Nephron (organoid): ENCODE results near the gene HCFC1R1.
A peak's percentile ranks its signal among the peaks of the same experiment; 100 is the strongest.

ENCODE experiments used
- H3K27ac Mint-ChIP-seq, 3 experiments: 2 replicates each; pipeline ENCODE4 v1.8.0; 2020; ENCODE audit warnings: mixed read lengths in 3 of 3, mild to moderate bottlenecking in 2 of 3, moderate library complexity in 1 of 3
- H3K27me3 Mint-ChIP-seq: 2 replicates; pipeline ENCODE4 v1.8.0; 2021; ENCODE audit warnings: low read depth, mild to moderate bottlenecking, moderate library complexity, mixed read lengths
- H3K36me3 Mint-ChIP-seq: 2 replicates; pipeline ENCODE4 v1.8.0; 2020; ENCODE audit warnings: low read depth, mixed read lengths
- H3K4me1 Mint-ChIP-seq: 2 replicates; pipeline ENCODE4 v1.8.0; 2020; ENCODE audit warnings: mixed read lengths
- H3K4me3 Mint-ChIP-seq, 3 experiments: 2 replicates each; pipeline ENCODE4 v1.8.0; 2020; ENCODE audit warnings: mild to moderate bottlenecking in 3 of 3, mixed read lengths in 3 of 3, moderate library complexity in 2 of 3
- H3K9me3 Mint-ChIP-seq: 2 replicates; pipeline ENCODE4 v1.8.0; 2020; ENCODE audit warnings: mixed read lengths
- TF ChIP-seq, protein P1 (sequence below), 3 experiments: fragments of 200-600 bp; sonication (generic); IDR thresholded peaks; one replicate each; pipeline ENCODE4 v1.5.0; 2021; ENCODE audit warnings: antibody characterized with exemption in 3 of 3; ENCODE audit not compliant: unreplicated experiment in 3 of 3

Gene HCFC1R1

DNA sequence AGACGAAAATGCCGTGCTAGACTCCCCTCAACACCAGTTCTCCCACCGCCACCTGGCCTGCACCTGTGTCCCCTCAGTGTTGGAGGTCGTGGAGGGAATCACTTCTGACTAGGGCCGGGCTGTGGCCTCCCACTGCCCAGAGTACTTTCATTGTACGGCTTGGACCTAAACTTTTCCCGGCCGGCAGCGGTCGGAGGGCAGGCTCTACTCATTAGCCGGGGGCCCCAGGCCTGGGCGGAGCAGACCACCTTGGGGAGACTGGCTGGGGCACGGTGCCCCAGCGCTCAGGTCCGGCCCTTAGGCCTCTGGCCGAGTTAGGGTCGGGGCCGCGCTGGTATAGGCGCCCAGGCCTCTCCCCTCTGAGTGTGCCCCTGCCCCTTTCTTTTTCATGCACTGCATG is 6.4 kb downstream of the HCFC1R1 start:
- no peaks in the 10 kb centered on the region for H3K36me3 Mint-ChIP-seq
- peaks cover 17% of the 10 kb centered on the region for H3K4me1 Mint-ChIP-seq
- peak overlapping the region in 1 of 3 experiments; percentile 78 for H3K27ac Mint-ChIP-seq
- H3K4me3 Mint-ChIP-seq: peak overlapping the region; percentile 61 to 73 (median 70)
- TF ChIP-seq, protein P1, sequence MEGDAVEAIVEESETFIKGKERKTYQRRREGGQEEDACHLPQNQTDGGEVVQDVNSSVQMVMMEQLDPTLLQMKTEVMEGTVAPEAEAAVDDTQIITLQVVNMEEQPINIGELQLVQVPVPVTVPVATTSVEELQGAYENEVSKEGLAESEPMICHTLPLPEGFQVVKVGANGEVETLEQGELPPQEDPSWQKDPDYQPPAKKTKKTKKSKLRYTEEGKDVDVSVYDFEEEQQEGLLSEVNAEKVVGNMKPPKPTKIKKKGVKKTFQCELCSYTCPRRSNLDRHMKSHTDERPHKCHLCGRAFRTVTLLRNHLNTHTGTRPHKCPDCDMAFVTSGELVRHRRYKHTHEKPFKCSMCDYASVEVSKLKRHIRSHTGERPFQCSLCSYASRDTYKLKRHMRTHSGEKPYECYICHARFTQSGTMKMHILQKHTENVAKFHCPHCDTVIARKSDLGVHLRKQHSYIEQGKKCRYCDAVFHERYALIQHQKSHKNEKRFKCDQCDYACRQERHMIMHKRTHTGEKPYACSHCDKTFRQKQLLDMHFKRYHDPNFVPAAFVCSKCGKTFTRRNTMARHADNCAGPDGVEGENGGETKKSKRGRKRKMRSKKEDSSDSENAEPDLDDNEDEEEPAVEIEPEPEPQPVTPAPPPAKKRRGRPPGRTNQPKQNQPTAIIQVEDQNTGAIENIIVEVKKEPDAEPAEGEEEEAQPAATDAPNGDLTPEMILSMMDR (IDR thresholded peaks at IDR 0.05; ENCODE audit: unreplicated experiment in 3 of 3): no peak
- peaks cover 67% of the 10 kb centered on the region for H3K27me3 Mint-ChIP-seq
- no peaks in the 10 kb centered on the region for H3K9me3 Mint-ChIP-seq

GRCh38 chr16:3015865-3016521 is 7.7 kb downstream of the HCFC1R1 start:
- peak overlapping the region; percentile 58 to 77 (median 63) for H3K4me3 Mint-ChIP-seq
- H3K27me3 Mint-ChIP-seq: peaks cover 72% of the 10 kb centered on the region
- H3K27ac Mint-ChIP-seq: peak overlapping the region in 1 of 3 experiments; percentile 65
- no peaks in the 10 kb centered on the region for H3K9me3 Mint-ChIP-seq
- no peaks in the 10 kb centered on the region for H3K36me3 Mint-ChIP-seq
- TF ChIP-seq, protein P1 (IDR thresholded peaks at IDR 0.05; ENCODE audit: unreplicated experiment in 3 of 3): no peak
- H3K4me1 Mint-ChIP-seq: peaks cover 4% of the 10 kb centered on the region

DNA sequence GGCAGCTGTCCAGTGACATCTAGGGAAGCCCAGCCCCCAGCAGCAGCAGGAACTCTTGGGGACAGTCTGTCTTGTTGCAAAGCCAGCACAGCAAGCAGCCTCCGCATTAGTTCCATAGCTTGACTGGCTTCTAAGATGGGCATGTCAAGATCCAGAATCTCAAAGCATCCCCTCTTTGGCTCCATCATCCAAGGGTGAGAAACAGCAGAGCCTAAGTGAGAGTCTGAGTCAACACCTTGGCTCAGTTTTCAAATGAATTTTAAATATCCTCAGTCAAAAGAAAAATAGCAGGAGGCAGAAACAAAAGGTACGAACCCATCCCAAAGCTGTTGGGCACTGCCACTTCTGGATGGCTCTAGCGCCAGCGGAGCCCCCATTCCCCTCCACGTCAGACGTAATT is 8.8 kb downstream of the HCFC1R1 start:
- Mint-ChIP-seq H3K36me3 (no peaks in the 10 kb centered on the region), H3K4me3 (peak overlapping the region in 2 of 3 experiments; percentile 18 to 41), H3K4me1 (peaks cover 2% of the 10 kb centered on the region), H3K27me3 (peaks cover 78% of the 10 kb centered on the region), H3K9me3 (no peaks in the 10 kb centered on the region), H3K27ac (no peak overlapping the region)
- TF ChIP-seq, protein P1 (IDR thresholded peaks at IDR 0.05; ENCODE audit: unreplicated experiment in 3 of 3): no peak

DNA sequence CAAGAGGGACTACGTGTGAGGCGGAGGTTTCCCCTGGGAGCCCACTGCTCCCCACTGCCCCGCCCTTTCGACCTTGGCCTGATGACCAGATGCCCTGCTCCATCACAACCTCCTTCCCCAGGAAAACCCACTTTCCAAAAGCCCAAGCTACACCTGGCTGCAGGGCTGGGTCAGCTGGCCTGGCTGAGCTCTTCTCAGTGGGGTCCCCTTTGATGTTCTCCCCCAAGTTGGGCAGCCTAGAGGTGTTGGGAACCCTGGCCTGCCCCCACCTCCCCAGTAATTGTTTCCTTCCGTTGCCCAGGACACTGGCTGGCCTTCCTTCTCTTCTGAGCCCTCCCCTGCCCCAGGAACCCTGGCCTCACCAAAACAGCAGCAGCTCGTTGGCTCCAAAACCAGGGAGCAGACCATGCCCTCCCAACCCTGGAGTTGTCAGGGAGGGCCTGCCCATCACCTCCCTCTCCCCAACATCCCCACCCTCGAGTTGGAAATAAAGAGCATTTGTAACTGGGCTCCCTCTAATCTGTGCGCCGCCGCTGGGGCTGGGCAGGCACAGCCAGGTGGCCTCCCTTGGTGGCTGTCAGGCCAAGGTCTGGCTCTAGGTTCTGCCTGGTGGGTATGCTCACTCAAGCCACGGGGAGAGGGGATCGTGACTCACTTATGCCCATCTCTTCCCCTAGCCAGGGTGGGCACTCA is 9.6 kb downstream of the HCFC1R1 start:
- no peaks in the 10 kb centered on the region for H3K36me3 Mint-ChIP-seq
- no peaks in the 10 kb centered on the region for H3K4me1 Mint-ChIP-seq
- TF ChIP-seq, protein P1 (IDR thresholded peaks at IDR 0.05; ENCODE audit: unreplicated experiment in 3 of 3): no peak
- H3K27me3 Mint-ChIP-seq: peaks cover 83% of the 10 kb centered on the region
- no peak overlapping the region for H3K27ac Mint-ChIP-seq
- H3K4me3 Mint-ChIP-seq: no peak overlapping the region
- H3K9me3 Mint-ChIP-seq: no peaks in the 10 kb centered on the region

DNA sequence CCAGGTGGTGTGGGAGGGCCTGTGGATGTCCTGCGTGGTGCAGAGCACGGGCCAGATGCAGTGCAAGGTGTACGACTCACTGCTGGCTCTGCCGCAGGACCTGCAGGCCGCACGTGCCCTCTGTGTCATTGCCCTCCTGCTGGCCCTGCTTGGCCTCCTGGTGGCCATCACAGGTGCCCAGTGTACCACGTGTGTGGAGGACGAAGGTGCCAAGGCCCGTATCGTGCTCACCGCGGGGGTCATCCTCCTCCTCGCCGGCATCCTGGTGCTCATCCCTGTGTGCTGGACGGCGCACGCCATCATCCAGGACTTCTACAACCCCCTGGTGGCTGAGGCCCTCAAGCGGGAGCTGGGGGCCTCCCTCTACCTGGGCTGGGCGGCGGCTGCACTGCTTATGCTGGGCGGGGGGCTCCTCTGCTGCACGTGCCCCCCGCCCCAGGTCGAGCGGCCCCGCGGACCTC is 10.2 kb downstream of the HCFC1R1 start:
- no peaks in the 10 kb centered on the region for H3K4me1 Mint-ChIP-seq
- TF ChIP-seq, protein P1 (IDR thresholded peaks at IDR 0.05; ENCODE audit: unreplicated experiment in 3 of 3): no peak

More for the DNA sequence above, 10.2 kb downstream of the HCFC1R1 start:
- Mint-ChIP-seq H3K36me3 (no peaks in the 10 kb centered on the region), H3K4me3 (no peak overlapping the region), H3K27ac (no peak overlapping the region), H3K27me3 (peaks cover 84% of the 10 kb centered on the region), H3K9me3 (no peaks in the 10 kb centered on the region)
